LNCaP clone FGC (cell line): Measurements from ENCODE around the gene FBXO48.

Experiments
- DNase-seq: peaks from one replicate; pipeline ENCODE4 v3.0.0-alpha.2; 2011; ENCODE audit warnings: low read depth
- H3K4me3 ChIP-seq: 2 replicates; pipeline ENCODE4 v1.5.1; 2011; ENCODE audit warnings: mild to moderate bottlenecking, low read depth, low read length, control low read depth
- CTCF ChIP-seq: IDR thresholded peaks from 2 replicates; pipeline ENCODE4 v1.5.1; 2012; ENCODE audit warnings: mild to moderate bottlenecking; ENCODE audit not compliant: control insufficient read depth, insufficient read depth; ENCODE audit errors: extremely low read depth

The FBXO48 gene

GRCh38 chr2:68436270-68436669 is 30.8 kb downstream of the FBXO48 start:
- no peak for TF ChIP-seq CTCF
- no peak for DNase-seq
- H3K4me3 ChIP-seq: no peak overlapping the region

GRCh38 chr2:68435615-68436014 is 31.5 kb downstream of the FBXO48 start:
- DNase-seq: no peak

GRCh38 chr2:68434981-68435380 is 32.1 kb downstream of the FBXO48 start:
- TF ChIP-seq CTCF: no peak
- no peak overlapping the region for H3K4me3 ChIP-seq
- no peak for DNase-seq

More at GRCh38 chr2:68435615-68436014, 31.5 kb downstream of the FBXO48 start:
- TF ChIP-seq CTCF: no peak
- no peak overlapping the region for H3K4me3 ChIP-seq

- no peak for DNase-seq
- TF ChIP-seq CTCF: no peak
- H3K4me3 ChIP-seq: no peak overlapping the region
Observed at GRCh38 chr2:68432696-68433658, 34.1 kb downstream of the FBXO48 start.

- no peak for TF ChIP-seq CTCF
- no peak overlapping the region for H3K4me3 ChIP-seq
- DNase-seq: no peak
Observed at GRCh38 chr2:68431316-68431972, 35.6 kb downstream of the FBXO48 start.

- no peak for TF ChIP-seq CTCF
- no peak overlapping the region for H3K4me3 ChIP-seq
- DNase-seq: no peak
Observed at GRCh38 chr2:68429311-68429826, 37.7 kb downstream of the FBXO48 start.
